HG02623 (cell line): ENCODE measurements around the gene PLCH1.

Experiments
- ATAC-seq: cut with Tn5 transposase; IDR thresholded peaks from one replicate; pipeline ENCODE4 v1.9.1; 2021; ENCODE audit warnings: moderate library complexity; ENCODE audit not compliant: unreplicated experiment

The PLCH1 gene

DNA sequence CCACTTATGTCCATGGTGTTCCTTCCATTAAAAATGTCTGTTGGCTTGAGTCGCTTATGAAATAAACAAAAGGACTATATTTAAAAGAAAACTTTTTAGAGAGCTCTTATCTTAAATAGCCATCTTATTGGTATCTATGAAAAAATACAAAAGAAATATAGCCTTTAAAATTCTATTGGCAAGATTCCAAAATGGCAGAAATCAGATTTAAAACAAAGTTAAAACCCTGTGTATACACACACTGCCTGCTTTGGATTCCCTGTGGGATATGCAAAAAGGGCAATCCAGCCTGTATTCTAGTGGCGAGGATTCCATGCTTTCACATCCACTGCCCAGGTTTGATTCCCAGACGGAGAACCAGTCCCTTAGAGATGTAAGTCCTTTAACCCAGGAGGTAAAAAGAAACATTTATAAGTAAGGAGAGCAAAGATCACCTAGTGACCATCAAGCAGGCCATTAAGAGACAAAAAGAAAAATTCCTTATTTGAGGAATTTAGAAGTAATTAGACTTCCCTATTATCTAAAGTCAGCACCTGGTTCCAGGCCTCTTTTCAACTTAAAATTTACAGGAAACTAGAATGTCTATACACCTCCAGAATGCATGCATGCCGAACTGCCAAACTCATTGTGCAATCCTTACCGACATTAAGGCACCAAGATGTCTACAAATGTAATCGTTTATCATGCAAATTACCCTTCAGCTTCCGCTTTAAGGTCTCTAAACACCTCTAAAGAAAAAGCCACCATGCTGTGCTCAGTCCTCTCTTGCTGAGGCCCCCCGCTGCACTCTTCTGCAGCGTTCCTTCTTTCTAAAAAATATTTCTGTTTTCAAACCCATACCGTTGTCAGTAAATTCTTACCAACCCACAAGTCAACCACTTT, 381.8 kb downstream of the PLCH1 start:
- ATAC-seq: no peak

GRCh38 chr3:155360281-155360680, 384.6 kb downstream of the PLCH1 start:
- ATAC-seq: no peak

GRCh38 chr3:155356594-155357370, 388.1 kb downstream of the PLCH1 start:
- no peak for ATAC-seq

DNA sequence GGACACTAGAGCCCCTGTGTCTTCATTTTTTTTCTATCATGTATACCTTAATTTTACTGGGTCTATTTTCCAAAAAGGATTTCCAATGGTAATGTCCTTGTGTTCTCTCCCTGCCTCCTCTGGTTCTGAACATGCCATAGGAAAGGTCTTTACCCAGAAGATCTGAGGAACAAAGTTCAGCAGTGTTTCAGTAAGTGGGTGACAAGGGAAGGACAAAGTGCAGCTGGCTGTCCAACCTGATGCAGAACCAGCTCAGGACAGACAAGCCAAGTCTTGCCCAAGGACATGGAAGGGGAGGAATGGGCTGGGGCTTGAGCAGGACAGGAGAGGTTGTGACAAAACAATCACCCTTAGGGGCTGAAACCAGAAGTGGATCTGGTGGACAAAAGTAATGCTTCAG, 390.2 kb downstream of the PLCH1 start:
- no peak for ATAC-seq

DNA sequence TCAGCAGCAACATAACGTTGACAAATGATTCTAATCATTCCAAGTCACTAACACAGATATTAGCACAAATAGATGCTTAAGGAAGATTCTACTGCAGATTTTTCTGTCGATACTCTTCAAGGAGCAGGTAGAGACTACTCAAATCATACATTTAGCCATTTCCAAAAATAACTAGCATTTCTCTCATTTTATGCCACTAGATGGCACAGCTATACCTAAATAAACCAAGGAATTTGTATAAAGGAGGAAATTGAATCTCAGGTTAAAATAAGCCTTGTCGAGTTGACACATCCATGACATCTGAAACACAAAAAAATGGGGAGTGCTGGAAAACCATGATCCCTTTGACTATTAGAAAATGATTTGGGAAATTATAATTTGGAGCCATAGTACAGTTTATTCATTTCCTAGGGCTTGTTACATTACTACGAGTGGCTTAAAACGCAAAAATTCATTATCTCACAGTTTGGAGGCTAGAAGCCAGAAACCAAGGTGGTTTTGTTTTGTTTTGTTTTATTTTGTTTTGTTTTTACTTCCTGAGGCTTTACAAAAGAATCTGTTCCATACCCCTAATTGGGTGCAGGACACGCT, 391.9 kb downstream of the PLCH1 start:
- no peak for ATAC-seq

DNA sequence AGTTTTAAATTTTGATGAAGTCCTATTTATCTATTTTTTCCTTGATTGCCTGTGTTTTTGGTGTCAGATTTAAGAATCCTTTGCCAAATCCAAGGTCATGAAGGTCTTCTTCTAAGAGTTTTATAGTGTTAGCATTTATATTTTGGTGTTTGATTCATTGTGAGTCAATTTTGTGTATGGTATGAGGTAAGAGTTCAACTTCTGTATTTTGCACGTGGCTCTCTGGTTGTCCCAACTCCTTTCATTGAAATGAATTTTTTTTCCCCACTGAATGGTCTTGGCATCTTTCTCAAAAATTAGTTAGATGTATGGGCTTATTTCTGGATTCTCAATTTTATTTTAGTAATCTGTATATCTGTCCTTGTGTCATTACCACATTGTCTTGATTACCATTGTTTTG, 394.3 kb downstream of the PLCH1 start:
- ATAC-seq: no peak

DNA sequence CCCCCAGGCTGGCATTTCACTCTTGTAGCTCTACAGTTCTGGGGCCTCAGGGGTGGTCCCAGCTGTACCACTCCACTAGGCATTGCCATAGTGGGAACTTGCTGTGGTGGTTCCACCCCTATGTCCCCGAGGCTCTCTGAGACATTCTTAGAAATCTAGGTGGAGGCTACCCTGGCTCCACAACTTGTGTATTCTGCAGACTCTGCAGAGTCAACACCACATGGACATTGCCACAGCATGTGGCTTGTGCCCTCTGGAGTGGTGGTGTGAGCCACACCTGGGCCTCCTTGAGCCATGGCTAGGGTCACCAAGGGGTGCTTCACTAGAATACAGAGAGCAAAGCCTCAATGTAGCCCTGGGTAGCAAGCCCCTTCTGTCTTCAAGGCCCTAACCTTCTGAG, 397.0 kb downstream of the PLCH1 start:
- no peak for ATAC-seq

DNA sequence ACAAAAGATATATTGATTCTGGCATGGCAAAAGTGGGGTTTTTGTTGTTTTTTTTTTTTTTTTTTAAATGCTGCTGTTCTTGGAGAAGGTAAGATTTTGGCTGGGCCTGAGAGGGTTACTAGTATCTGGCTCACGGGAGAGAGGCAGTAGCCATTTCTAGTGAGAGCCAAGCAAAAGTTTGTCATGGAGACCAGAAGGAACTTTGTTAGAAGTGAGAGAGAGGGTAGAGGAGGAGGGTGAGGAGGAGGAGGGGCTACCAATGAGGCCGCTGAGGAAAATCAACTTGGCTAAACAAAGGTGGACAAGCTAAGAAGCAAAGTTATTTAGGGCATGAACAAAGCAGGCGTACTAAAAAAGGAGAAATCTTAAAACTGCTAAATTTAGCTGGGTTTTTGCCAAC, 402.5 kb downstream of the PLCH1 start:
- ATAC-seq: no peak

DNA sequence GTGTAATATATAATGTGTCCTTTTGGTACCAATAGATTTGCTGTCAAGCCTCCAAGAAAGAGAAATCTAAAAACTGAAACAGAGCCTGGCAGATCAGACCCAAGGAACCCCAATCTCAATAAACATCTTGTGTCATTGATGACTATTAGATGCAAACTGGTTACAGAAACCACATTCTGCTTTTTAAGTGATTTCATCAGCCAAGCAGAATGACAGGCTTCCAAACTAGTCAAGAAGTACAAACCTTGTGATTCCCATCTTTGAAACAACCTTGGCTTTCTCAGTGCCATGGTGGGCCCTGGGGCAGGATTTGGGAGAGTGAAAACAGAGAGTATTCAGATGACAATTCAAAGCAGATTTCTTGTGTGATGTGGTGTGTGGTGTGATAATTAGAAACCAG, 405.8 kb downstream of the PLCH1 start:
- ATAC-seq: no peak

DNA sequence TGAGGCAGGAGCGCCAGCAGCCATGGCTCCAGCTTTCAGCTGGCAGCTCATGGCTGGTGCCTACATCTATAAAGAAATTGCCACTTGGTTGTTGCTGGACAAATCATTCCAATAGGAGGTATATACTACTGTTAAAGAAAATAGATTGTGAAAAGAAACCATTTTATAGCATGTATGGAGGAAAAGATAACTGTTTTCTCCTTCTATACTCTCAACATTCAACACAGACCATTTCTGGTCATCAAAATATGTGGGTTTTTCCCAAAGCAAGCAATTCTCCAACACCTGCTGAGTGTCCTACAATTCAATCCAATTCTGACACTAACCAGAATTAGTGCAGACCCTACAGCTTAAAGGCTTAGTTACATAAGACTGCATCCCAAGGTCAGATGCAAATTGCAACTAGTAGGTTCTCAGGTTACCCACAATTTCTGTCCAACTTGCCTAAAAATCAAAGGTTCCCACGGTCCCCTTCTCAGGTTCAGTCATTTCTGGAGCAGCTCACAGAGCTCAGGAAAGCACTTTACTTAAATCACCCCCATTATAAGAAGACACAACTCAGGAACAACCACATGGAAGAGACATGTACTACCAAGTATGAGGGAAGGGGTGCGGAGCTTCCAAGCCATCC, 409.0 kb downstream of the PLCH1 start:
- no peak for ATAC-seq

GRCh38 chr3:155334914-155335723, 409.8 kb downstream of the PLCH1 start:
- ATAC-seq: peak; percentile 88

DNA sequence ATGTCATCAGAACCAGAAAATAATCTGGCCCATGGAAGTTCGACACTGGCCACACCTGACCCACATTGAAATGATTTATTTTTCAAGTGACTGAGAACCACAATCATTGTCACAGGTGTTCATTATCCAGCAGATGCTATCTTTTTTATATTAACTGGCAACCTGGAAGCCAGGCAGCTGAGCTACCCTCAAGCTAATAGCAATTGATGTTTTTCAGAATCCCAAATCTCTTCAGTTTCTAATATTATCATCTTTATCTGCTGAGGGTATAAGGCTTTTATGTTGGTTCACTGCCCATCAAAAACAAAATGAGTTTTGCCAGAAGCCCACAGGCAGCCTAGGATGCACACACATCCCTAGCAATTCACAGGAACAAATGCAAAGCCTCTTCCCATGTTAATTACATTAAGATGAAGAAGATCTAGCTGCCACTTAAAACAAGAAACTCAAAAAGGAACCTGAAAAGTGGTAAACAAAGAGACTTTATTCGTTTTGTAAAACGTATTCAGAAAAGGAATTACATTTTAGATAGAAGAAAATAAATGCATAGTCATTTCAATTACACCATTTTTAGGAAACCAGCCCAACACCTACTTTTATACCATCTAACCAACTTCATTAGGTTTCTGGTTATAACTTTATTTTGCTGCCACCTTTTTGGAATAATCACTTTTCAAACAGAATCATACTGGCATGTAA, 410.5 kb downstream of the PLCH1 start:
- ATAC-seq: no peak

GRCh38 chr3:155332716-155333115, 412.2 kb downstream of the PLCH1 start:
- no peak for ATAC-seq

DNA sequence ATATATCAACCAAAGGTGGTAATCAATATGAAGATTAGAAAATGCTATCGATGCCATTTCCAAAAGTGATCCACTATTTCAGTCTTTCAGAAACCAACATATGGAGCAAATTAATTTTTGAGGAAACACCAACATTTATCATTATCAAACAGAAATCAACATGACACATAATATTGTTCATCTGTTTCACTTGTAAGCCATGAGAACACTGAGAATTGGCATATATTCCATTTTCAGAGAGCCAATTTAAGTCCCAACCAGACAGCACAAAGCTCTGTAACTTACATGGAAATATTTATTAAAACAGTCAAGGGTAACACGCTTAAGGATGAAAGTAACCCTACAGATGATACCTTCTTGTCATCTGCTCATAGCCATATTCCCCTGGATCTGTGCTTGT, 413.8 kb downstream of the PLCH1 start:
- no peak for ATAC-seq

DNA sequence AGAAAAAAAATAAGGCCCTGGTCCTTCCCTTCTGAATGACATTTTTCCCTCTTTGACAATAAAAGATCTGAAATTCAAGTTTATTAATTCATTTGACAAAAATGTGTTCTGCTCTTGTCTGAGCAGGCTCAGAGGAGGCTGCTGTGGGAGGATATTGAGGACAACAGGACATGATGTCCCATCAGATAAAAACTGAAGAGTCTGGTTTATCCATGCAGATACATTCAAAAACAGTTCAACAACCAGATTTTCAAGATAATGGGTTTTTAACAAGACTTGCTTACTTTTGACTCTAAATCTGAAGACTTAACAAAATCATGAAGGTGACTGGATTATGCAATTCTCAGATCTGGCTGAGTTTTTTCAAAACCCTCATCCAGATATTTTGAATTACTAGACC, 414.5 kb downstream of the PLCH1 start:
- ATAC-seq: no peak

GRCh38 chr3:155329513-155330048, 415.3 kb downstream of the PLCH1 start:
- no peak for ATAC-seq

DNA sequence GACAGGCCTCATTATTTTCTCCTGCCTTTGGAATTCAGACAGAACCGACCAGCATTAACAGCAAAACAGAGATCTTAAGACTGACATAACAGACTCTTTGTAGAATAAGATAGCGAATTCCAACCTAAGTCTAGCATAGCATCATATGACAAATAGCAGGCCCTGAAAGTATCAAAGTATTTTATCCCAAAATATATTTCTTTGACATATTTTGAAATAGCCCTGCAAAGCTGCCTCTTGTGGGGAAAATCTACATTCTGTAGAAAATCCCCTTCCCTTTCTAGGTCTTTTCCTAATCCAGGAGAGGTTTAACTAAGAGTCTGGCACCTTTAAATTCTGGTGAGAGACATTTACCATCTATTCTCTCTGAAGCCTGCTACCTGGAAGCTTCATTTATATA, 417.0 kb downstream of the PLCH1 start:
- no peak for ATAC-seq

GRCh38 chr3:155327430-155327829, 417.4 kb downstream of the PLCH1 start:
- ATAC-seq: no peak

DNA sequence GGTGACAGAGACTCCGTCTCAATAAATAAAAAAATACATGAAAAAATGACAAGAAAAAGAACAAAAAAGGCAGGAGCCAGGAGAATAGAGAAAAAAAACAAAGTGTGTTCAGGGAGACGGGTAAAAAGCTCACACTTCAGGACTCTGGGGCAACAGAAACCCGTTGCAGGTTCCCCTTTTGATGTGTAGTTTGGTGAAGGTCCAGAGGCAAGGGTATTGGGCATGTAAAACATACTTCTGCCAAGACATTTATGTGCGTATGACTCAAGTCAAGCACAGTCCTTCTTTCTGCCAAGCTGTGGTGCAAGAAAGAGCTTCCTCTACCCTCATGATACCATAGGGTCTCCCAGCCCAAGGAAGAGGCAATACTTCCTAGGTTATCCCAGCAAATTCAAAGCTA, 418.0 kb downstream of the PLCH1 start:
- ATAC-seq: no peak

DNA sequence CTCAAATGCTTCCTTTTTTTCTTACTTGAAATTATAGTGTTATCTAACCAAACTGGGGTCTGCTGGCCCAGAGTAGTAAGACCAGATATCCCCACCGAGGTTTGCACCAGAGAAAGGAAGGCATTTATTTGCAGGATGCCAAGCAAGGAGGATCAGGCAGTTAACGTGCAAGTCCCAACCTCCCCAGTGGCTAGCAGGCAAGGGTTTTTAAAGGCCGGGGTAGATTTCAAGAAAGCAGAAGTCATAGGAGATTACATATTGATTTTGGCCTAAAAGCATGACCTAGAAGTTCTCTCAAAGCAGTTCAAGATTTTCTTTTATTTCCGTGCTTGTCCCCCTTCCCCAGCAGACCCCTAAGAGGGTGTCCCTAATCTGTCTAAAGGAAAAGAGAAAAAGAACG, 418.6 kb downstream of the PLCH1 start:
- ATAC-seq: no peak
